ENCODE data around the gene ATG2B.
"Not testable (repeated sequence)": the region's sequence is repeated elsewhere in the genome, so short reads cannot be mapped to it uniquely, and the experiment has no call there.

The ATG2B gene

DNA sequence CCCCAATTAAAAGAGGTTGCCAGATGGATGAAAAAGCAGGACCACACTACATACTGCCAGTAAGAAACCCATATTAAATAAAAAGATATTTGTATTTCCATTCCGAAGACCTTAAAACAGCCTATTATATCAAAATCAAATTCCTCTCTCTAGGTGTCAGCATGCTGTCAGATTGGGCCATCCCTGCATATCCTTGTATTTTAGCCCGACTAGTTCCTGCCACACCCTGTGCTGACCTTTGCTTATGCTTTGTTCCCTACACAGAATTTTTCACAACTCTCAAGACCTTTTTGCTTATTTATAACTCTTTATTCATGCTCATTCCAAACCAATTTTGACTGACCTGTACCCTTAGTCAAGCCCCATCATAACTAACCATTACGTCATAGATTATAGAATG lies 13.0 kb upstream of the ATG2B start:
- in situ Hi-C loops (cut with MboI; ENCODE audit: low sequenced_read_pairs): no loop called here

DNA sequence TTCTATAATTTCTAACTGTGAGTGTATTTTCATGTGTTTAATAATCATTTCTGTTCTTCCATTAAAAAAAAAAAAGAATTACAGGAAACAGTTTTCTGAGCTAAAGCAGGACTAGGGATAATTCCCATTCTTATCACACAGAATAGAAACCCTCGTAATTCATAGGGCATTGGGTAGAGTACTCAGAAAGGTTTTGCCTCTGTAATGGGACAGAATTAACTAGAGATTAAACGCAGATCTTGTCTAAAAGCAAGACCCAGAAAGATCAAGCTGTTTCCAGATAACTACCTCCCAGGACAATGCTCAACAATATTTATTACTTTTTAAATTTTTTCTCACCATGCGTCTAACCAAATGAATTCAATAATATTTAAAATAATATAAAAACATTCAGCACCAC lies 10.4 kb upstream of the ATG2B start:
- in situ Hi-C loops (cut with MboI; ENCODE audit: low sequenced_read_pairs): no loop called here

DNA sequence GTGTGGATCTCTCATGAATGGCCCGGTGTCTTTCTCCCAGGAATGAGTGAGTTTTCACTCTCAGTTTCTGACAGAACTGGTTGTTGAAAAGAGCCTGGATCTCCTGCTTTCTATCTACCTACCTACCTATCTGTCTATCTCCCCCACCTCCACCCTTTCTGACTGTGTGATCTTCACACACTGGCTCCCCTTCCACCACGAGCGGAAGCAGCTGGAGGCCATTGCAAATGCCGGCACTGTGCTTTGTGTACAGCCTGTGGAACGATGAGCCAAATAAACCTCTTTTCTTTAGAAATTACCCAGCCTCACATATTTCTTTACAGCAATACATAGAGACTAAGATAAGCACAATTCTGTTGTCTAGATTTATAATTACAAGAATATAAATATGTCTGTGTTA lies 7.4 kb upstream of the ATG2B start:
- in situ Hi-C loops (cut with MboI; ENCODE audit: low sequenced_read_pairs): no loop called here

DNA sequence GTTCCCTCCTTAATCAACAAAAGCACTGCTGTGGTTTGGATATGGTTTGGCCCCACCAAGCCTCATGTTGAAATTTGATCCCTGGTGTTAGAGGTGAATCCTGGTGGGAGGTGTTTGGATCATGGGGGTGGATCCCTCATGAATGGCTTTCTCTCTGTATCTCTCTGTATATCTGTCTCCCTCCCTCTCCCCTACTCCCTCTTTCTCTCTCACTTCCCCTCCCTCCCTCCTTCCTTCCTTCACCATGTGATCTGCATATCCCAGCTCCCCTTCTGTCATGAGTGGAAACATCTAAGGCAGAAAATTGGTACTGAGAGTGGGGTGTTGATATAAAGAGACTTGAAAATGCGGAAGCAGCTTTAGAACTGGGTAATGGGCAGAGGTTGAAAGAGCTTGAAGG lies 5.4 kb upstream of the ATG2B start:
- in situ Hi-C loops (cut with MboI; ENCODE audit: low sequenced_read_pairs): no loop called here

DNA sequence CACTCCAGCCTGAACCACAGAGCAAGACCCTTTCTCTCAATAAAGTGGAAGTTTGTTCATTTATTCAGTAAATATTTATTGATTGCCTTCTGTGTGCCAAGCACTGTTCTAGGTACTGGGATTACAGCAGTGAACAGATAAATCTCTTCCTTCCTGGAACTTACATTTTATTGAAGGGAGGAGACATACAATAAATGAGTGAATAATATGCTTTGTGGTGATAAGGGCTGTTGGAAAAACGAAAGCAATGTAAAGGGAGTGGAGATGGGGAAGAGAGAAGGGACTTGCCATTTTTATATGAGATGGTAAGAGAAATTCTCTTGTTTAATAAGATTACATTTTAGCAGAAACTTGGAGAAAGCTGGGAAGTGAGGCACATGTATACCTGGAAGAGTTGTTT lies 1.8 kb upstream of the ATG2B start:
- in situ Hi-C loops (cut with MboI; ENCODE audit: low sequenced_read_pairs): no loop called here

DNA sequence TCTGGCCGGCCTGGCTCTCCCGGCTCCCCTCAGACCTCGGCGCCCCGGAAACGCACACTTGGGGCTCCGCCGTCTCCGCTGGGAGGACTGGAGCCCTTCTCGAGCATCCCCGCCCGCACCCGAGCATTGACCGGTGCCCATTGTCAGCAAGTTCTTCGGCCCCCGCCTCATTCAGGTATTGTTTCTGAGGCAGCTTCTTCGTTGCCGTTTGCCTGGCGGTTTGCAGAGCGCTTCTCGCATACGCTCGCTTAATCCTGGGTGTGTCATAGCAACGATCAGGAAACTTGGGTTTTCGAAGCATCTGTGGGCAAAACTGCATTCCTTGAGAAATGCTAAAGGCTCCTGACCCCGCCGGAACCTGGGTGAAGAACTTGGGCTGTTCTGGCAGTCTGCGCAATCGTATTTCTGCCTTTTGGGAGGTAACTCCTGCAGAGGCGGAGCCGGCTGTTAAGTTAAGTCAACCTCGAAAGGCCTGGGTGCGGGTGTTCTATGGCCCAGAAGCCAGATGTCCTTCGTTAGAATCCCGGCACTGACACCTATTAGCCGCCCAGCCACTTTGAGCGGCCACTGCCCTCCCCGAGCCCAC lies 703 bp upstream of the ATG2B start:
- in situ Hi-C loops (cut with MboI; ENCODE audit: low sequenced_read_pairs): no loop called here

DNA sequence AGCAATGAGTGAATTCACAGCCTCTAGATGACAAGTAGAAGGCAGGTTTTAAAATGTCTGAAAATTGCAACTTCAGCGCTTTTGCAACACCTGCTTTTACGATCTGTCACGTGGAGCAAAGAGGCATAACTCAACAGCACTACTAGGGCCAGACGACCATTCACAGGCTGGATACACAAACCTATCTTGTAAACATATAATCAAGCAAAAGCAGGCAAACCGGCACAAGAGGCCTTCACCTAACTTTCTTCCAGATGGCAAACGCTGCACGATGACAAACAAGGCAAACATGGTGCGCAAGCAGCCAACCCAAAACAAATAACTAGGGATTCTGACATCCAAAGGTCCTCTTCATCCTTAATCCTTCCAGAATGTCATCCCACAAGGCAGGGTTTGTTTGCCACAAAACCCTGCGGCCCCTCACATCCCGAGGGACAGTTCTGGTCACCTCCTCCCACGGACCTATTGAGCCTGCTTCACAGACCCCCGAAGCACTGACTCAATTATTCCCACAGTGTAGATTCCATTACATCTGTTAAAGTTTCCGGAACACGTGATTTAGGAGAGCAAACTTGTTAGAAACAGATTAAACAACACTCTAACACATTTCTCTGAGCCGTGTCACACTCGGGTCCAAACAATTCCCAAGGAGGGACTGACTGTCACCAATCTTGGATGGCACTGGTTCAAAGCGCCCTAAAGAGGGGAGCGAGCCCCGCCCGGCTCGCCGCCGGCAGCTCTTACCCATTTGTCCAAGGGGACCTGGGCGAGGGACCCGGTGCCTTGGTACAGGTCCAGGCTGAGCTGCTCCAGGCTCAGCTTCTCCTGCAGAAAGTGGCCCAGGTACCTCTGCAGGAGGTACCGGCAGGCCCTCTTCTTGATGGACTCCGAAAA lies 823 bp downstream of the ATG2B start:
- in situ Hi-C loops (cut with MboI; ENCODE audit: low sequenced_read_pairs): no loop called here

DNA sequence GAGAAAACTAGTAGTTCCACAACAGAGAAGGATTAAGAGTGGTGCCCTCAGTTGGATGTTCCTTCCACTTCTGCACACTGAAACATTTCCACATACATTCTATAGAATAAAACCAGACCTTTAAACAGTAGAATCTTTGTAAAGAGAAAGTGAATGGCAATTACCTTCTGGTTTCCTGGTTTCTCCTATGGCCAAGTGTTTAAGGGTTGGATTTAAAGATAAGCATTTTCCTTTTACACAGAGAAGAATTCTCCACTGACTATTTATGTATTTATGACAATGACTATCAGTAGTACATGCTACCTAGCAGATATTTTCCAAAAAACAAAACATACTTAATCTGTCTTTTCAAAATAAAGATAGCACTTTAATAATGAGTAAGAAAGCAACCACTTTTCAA lies 3.2 kb downstream of the ATG2B start:
- in situ Hi-C loops (cut with MboI; ENCODE audit: low sequenced_read_pairs): no loop called here

DNA sequence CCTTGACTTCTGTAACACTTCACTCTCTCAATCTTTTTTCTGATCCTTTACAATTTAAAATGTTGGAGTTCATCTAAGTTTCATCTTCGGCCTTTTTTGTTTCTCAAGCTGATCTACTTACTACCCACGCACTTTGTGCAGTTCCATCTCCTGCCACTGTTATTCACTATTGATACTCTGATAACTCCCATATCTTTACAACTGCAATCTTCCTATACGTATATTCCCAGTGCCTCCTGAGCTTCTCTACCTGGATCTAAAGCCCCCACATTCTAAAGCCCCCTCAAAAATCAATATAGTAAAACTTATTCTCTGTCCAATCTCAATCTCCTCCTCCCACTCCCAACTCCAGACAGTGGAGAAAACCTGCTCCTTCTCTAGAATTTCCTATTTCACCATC lies 5.9 kb downstream of the ATG2B start:
- in situ Hi-C loops (cut with MboI; ENCODE audit: low sequenced_read_pairs): no loop called here

DNA sequence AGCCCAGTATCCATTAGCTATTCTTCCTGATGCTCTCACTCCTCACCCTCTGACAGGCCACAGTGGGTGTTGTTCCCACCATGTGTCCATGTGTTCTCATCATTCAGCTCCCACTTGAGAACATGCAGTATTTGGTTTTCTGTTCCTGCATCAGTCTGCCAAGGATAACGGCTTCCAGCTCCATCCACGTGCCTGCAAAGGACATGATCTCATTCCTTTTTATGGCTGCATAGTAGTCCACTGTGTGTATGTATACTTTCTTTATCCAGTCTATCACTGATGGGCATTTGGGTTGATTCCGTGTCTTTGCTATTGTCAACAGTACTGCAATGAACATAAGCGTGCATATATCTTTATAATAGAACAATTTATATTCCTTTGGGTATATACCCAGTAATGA lies 8.9 kb downstream of the ATG2B start:
- in situ Hi-C loops (cut with MboI; ENCODE audit: low sequenced_read_pairs): no loop called here

DNA sequence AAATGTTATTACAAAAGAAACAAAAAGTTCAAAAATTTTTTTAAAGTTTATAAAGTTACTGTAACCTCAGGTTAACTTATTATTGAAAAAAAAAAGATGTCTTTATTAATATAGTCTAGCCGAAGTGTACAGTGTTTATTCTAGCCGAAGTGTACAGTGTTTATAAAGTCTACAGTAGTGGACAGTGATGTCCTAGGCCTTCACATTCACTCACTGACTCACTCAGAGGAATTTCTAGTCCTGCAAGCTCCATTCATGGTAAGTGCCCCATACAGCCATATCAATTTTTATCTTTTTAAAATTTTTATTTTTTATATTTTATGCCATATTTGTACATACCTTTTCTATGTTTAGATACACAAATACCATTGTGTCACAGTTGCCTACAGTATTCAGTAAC lies 10.4 kb downstream of the ATG2B start:
- in situ Hi-C loops (cut with MboI; ENCODE audit: low sequenced_read_pairs): no loop called here

DNA sequence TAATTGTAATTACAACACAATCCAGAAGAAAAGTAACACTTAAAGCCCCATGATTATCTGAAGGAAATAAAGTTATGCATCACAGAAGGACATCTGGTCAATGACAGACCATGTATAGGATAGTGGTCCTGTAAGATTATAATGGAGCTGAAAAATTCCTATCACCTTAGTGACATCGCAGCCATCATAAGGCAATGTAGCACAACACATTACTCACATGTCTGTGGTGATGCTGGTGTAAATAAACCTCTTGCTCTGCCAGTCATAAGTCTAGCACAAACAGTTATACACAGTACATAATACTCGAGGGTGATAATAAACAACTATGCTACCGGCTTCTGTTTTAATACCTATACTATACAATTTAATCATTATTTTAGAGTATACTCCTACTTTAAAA lies 11.2 kb downstream of the ATG2B start:
- in situ Hi-C loops (cut with MboI; ENCODE audit: low sequenced_read_pairs): no loop called here

DNA sequence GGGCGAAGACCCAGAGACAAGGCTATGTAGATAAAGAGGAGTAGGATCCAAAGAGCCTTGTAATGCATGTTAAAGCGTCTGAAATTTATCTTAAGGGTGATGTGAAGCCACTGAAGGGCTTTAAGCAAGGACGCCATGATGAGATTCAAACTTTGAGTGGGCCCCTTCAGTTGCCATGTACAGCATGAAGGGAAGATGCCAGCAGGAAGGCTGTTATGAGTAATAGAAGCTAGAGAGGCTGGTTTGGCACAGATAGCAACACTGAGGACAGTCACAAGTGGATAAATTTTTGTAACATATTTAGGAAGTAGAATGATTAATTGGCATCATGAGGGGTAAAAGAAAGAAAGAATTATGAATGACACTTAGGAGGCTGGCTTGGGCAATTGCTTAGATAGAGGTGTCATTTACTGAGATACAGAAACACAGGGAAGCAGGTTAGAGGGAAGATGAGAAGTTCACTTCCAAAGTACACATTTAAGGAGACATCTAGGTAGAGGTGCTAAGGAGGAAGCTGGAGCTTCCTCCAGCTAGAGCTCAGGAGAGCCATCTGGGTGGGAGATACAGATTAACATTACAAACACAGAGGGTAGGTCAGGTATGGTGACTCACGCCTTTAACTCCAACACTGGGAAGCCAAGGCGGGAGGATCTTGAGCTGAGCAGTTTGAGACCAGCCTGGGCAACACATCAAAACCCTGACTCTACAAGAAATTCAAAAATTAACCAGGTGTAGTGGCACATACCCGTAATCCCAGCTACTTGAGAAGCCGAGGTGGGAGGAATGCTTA lies 13.7 kb downstream of the ATG2B start:
- in situ Hi-C loops (cut with MboI; ENCODE audit: low sequenced_read_pairs): no loop called here

DNA sequence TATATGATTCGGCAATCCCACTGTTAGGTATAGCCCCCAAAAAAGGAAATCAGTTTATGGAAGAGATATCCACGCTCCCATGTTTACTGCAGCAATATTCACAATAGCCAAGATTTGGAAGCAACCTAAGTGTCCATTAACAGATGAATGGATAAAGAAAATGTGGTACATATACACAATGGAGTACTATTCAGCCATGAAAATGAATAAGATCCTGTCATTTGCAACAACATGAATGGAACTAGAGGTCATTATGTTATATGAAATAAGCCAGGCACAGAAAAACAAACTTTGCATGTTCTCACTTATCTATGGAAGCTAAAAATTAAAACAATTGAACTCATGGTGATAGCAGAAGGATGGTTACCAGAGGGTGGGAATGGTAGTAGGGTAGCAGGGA lies 15.2 kb downstream of the ATG2B start:
- in situ Hi-C loops (cut with MboI; ENCODE audit: low sequenced_read_pairs): not testable (repeated sequence)

DNA sequence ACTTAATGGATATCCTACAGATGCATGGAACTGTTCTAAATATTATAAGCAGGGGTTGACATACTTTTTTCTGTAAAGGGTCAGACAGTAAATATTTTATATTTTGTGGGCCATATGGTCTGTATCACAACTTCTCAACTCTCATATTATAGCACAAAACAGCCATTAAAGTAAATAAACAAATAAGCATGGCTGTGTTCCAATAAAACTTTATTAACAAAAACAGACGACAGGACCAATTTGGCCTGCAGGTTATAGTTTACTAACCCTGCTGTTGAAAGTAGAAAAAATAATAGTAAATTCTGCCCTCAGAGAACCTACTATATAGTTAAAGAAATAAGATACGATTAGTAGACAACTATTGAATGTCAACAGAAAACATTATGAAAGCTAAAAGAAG lies 17.5 kb downstream of the ATG2B start:
- in situ Hi-C loops (cut with MboI; ENCODE audit: low sequenced_read_pairs): no loop called here

DNA sequence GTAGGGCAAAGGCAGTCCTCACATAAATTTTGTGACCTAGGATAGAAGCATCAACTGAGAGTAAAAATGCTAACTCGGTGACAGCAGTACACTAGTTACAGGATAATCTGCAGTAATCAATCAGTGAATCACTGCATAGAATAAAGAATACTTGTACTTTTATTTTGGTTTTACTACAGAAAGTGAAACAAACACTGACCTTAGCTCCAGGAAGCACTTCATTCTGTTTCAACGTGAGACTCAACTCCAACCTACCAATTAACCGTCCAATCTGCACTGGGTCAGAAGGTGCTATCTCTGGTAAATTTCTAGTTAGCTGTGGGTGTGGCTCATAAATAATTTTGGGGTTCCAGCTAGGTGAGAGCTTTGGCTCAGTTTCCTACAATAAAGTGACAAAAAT lies 21.8 kb downstream of the ATG2B start:
- in situ Hi-C loops (cut with MboI; ENCODE audit: low sequenced_read_pairs): no loop called here

DNA sequence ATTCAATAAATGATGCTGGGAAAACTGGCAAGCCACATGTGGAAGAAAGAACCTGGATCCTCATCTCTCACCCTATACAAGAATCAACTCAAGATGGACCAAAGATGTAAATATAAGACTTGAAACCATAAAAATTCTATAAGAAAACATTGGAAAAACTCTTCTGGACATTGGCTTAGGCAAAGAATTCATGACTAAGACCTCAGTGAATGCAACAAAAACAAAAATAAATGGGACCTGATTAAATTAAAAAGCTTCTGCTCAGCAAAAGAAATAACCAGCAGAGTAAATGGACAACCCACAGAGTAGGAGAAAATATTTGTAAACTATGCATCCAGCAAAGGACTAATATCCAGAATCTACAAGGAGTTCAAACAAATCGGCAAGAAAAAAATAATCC lies 24.6 kb downstream of the ATG2B start:
- in situ Hi-C loops (cut with MboI; ENCODE audit: low sequenced_read_pairs): no loop called here

DNA sequence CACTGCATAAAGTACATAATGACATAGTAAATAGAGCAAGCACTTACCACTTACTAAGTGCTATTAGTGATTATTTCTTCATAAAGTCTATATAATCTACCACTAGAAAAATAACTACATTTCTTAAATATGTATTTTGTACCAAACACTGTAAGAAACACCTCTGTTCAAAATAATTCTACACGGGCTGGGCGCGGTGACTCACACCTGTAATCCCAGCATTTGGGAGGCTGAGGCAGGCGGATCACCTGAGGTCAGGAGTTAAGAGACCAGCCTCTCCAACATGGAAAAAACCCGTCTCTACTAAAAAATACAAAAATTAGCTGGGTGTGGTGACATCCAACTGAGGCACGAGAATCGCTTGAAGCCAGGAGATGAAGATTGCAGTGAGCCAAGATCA lies 38.9 kb downstream of the ATG2B start:
- in situ Hi-C loops (cut with MboI; ENCODE audit: low sequenced_read_pairs): no loop called here

DNA sequence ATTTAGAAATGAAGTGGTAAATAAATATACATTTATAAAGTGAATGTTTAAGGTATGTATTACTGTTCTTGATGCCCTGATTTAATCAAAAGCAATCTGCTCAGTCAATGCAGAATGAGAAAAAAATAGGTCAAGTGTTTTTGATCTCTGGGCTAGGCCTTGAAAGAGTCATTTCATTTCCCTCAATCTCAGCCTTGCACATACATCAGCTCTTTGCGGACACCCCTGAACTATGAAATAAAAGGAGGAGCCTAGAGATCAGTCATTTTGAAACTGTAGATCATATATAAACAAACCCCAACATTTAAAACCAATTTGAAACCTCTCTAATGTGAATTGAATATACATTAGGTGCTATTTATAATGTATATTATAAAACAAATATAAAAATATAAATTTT lies 42.5 kb downstream of the ATG2B start:
- in situ Hi-C loops (cut with MboI; ENCODE audit: low sequenced_read_pairs): no loop called here

DNA sequence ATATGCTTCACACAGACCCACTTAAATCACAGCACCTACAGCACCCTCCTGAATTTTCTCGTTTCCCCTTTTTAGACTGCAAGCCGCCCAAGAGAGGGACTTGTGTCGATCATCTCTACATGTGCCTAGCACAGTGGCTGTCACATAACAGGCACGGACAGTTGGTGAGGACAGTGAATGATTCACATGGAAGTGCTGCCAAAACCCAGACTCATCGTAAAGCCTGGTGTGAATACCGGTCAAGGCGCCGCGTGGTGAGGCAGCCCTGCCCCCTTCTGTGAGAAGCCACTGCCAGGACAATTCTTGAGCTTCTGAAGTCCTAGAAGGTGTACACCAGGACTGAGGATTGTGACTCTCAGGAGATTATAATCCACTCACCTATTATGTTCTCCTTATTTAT lies 44.3 kb downstream of the ATG2B start:
- in situ Hi-C loops (cut with MboI; ENCODE audit: low sequenced_read_pairs): no loop called here

DNA sequence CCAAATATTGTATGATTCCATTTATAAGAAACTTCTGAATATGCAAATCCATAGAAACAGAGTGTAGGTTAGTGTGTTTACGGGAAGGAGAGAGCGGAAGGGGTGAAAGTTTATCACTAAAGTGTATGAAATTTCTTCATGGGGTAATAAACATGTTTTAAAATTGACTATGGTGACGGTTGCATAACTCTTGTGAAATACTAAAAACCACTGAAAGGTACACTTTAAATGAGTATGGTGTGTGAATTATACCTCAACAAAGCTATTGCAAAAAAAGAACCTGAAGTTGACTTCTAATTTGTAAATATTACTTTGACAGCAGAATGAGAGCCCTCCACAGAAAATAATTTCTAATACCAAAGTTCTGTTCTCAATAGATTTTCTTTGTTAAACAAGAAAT lies 47.1 kb downstream of the ATG2B start:
- in situ Hi-C loops (cut with MboI; ENCODE audit: low sequenced_read_pairs): no loop called here

DNA sequence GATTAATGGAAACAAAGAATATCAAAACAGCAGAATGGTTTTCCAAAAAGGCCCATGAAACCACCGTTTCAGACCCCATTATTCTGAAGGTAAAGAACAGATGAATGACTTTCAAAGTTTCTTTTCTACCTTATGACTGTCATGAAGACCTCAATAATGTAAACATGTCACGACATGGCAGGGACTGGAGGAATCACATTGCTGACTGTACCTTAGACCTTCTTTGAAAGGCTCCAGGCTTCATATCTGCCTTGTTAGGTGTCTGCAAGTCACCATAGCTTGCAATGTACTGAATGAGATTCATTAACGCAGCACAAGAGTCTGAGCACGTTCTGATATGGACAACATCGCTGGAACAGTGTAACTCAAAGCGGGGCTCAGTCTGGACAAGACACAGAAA lies 52.2 kb downstream of the ATG2B start:
- in situ Hi-C loops (cut with MboI; ENCODE audit: low sequenced_read_pairs): no loop called here

All from HL-60/S4 treated with phorbol 12-myristate 13-acetate at 8.2 ng/mL for 4 days and 3 days (cell line).